Fibroblast of mammary gland (primary cell): ENCODE data around the gene CMIP.
A peak's percentile ranks its signal among the peaks of the same experiment; 100 is the strongest.

Experiments
- DNase-seq: peaks from one replicate; pipeline ENCODE4 v3.0.0-alpha.2; 2010; ENCODE audit warnings: low read depth
- H3K4me3 ChIP-seq: 2 replicates; pipeline ENCODE4 v1.5.1; 2011; ENCODE audit warnings: low read depth, mild to moderate bottlenecking, low read length, moderate library complexity; ENCODE audit not compliant: control insufficient read depth
- CTCF ChIP-seq: conservative IDR thresholded peaks from 2 replicates; pipeline ENCODE4 v1.5.1; 2011; ENCODE audit warnings: low read depth, low read length, inconsistent platforms; ENCODE audit not compliant: control insufficient read depth, insufficient read depth

Gene CMIP

DNA sequence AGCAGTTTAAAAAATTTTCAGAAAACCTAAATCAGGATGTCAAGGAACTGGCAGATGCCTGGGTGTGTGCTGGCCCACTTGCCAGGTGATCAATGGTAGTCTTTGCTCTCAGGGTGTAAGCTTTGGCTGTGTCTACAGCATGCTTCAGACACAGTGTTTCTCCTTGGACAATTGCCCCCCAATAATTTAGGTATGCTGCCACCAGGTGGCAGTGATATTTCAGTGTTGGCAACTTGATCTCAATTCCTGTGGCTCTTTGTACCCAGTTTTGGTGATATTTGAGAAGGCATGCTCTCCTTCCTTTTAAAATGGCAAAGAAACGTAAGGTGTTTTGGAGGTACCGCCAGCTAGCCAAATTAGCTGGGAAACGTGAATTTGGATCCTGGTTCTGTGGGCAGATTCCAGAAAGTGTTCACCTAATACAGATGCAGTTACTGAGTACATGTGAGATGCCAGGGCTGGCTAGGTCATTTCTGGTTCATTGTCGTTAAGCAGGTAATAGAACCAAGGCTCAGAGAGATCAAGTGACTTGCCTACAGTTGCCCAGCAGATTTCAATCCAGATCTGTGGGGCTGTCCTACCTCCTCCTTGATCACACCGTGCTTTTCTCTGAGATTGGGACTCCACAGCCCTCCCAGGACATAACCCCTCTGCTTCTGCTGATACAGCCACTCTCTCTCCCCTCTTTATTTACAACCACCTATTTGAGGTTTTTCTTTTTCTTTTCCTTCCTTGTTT lies 178.9 kb downstream of the CMIP start:
- H3K4me3 ChIP-seq: no peak overlapping the region
- TF ChIP-seq CTCF: peak; percentile 62
- peak; percentile 54 for DNase-seq

- DNase-seq: no peak
- no peak for TF ChIP-seq CTCF
Observed at GRCh38 chr16:81624403-81624759, 179.8 kb downstream of the CMIP start.

DNA sequence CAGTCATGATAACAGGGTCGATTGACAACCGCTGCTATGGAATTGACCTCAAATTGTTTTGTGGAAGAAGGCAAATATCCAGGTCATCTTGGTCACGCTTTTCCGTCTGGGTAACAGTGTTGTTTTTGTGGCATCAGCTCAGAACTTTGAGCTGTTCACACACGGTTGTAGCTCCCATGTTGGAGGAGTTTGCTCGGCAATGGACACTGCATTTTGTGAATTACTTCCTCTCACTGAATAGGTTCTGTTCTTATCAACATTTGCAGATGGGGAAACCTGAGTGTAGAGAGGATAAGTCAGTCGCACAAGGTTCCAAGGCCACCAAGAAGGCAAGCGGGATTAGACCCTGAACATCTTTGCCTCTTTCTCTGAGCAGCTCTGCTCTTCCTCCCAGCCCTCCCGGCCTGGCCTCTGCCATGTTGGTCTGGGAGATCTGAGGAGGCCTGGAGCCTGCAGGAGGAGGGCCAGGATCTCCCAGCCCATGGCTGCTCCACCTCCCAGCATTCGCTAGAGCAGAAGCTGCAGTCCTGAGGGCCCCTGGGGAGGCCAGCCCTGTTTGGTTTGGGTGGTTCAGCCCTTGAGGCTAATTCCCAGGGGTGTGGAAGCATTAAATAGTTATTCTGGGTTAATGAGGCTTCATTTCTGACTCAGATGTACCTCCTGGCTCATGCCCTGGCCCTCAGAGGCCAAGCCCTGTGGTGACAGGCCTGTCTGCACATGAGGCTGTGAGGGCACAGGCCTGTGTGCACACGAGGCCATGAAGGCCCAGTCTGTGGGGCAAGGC lies 180.3 kb downstream of the CMIP start:
- DNase-seq: no peak
- H3K4me3 ChIP-seq: no peak overlapping the region

More at GRCh38 chr16:81624403-81624759, 179.8 kb downstream of the CMIP start:
- no peak overlapping the region for H3K4me3 ChIP-seq

DNA sequence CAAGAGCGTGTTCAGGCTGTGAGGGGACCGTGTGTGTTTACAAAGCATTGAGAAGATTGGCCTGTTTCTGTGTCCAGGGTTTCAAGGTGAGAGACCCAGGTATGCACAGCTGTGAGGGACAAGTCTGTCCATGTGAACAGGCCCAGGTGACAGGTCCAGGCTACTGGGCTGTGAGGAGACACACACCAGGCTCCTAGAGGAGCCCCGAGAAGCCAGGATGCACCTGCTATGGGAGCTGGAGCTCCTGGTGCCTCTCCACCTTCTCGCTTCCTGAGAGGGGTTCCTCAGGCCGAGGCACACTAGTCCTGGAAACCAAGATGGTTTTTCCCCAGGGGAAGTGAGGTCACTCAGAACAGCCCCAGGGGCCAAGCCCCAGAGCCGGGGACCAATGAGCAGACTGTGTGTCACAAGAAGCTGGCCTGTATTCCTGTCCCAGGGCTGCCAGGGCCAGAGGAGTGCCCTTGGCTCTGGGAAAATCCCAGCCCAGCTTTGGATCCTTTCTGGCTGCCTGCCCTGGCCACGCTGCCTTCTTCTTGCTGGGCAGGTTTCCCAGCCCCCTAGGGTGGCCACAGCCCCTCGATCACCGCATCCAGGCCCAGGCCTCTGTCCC lies 181.0 kb downstream of the CMIP start:
- no peak overlapping the region for H3K4me3 ChIP-seq
- TF ChIP-seq CTCF: no peak
- peak; percentile 29 for DNase-seq

More for the DNA sequence above, 180.3 kb downstream of the CMIP start:
- no peak for TF ChIP-seq CTCF

DNA sequence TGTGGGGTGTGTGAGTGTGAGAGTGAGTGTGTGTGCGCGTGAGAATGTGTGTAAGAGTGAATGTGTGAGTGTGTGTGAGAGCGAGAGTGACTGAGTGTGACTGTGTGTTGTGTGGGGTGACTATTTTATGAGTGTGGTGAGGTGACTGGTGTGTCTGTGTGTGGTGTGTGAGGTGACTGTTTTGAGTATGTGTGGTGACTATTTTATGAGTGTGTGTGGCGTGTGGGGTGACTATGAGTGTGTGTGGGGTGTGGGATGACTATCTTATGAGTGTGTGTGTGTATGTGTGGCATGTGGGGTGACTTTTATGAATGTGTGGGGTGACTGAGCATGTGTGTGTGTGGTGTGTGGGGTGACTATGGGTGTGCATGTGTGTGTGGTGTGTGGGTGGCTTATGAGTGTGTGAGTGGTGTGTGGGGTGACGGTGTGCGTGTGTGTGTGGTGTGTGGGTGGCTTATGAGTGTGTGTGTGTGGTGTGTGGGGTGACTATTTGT lies 181.6 kb downstream of the CMIP start:
- TF ChIP-seq CTCF: no peak
- H3K4me3 ChIP-seq: no peak overlapping the region
- peak; percentile 54 for DNase-seq

DNA sequence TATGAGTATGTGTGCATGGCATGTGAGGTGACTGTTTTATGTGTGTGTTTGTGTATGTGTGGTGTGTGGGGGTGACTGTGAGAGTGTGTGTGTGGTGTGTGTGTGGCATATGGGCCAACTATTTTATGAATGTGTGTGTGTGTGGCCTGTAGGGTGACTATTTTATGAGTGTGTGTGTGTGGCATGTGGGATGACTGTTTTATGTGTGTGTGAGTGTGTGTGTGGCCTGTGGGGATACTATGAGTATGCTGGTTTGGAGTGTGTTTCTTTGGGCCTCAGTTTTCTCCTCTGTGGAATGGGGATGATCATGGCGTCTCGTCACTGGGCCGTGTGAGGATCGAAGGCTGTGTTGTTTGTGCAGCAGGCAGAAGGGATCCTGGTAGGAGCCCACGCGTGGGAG lies 182.4 kb downstream of the CMIP start:
- no peak overlapping the region for H3K4me3 ChIP-seq
- peak; percentile 47 for DNase-seq
- no peak for TF ChIP-seq CTCF
